Activated B cell treated with CpG ODN at 0.5 μM for 24 hours (primary cell): ENCODE results near the gene CRYZL1. TPM values are rescaled to one million over a fixed set of nuclear protein-coding genes. Genes with fewer than 3 reads are reported as not detected.

Experiments
- ATAC-seq: fragments of 200-7000 bp; cut with Tn5 transposase; one replicate; pipeline ENCODE4 v1.10.0; 2021; ENCODE audit warnings: low read depth, mild to moderate bottlenecking, moderate library complexity
- CTCF ChIA-PET: fragments of 350-600 bp; sonication (Branson Sonifier 250); formaldehyde crosslinking; loops from one replicate; lab custom pipeline; 2021; ENCODE audit warnings: antibody characterized with exemption; lab: Charles Lee
- POLR2A ChIA-PET: fragments of 350-600 bp; sonication (Branson Sonifier 250); formaldehyde crosslinking; loops from one replicate; lab custom pipeline; 2021; ENCODE audit warnings: antibody characterized with exemption; lab: Charles Lee
- DNase-seq: peaks from one replicate; pipeline ENCODE4 v3.0.0; 2022
- H3K27ac Mint-ChIP-seq: one replicate; pipeline ENCODE4 v1.8.0; 2020; ENCODE audit warnings: mixed read lengths
- H3K27me3 Mint-ChIP-seq: one replicate; pipeline ENCODE4 v1.8.0; 2021; ENCODE audit warnings: mixed read lengths
- H3K36me3 Mint-ChIP-seq: one replicate; pipeline ENCODE4 v1.8.0; 2021; ENCODE audit warnings: low read depth, mixed read lengths
- H3K4me1 Mint-ChIP-seq: one replicate; pipeline ENCODE4 v1.8.0; 2021; ENCODE audit warnings: mixed read lengths
- H3K4me3 Mint-ChIP-seq: one replicate; pipeline ENCODE4 v1.8.0; 2020; ENCODE audit warnings: mild to moderate bottlenecking, mixed read lengths
- H3K9me3 Mint-ChIP-seq: one replicate; pipeline ENCODE4 v1.8.0; 2020; ENCODE audit warnings: mixed read lengths
- intact Hi-C: fragments of 100-400 bp; cut with micrococcal nuclease; formaldehyde crosslinking; loops from one replicate; pipeline ENCODE4 v1.15.1; 2024
- total RNA-seq: library from RNA; stranded (reverse); gene quantifications from 2 replicates; pipeline ENCODE4 v1.2.3, GENCODE V29; 2022
- TF ChIP-seq, protein P1 (sequence below): fragments of 200-600 bp; IDR thresholded peaks from one replicate; pipeline ENCODE4 v1.8.0; 2022; ENCODE audit warnings: antibody characterized with exemption, mild to moderate bottlenecking

CRYZL1 gene
- total RNA-seq, 1 donor from 2014 or later: 46.3 TPM

DNA sequence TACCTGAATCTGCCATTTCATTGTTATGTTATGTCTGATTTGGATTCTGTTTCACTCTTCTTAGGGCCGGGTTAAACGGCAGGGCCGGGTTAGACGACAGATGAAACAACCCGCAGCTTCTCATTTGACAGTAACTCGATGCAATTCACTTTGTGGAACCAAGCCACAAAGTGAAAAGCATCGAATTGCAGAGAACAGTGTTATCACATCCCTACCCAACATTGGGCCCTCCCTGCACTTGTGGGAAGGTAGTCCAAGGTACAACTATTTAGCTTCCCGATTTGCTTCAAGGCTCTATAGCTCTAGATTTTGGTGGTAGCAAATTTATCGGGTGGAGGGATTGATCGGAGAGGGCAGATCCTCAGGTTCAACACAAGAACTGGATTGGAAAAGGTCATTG lies 81.7 kb downstream of the CRYZL1 start:
- POLR2A ChIA-PET: interaction anchor here (0.9 kb wide), 1 partner anchor 15 kb away, joined by 3 read pairs; no protein-coding TSS in a partner anchor

DNA sequence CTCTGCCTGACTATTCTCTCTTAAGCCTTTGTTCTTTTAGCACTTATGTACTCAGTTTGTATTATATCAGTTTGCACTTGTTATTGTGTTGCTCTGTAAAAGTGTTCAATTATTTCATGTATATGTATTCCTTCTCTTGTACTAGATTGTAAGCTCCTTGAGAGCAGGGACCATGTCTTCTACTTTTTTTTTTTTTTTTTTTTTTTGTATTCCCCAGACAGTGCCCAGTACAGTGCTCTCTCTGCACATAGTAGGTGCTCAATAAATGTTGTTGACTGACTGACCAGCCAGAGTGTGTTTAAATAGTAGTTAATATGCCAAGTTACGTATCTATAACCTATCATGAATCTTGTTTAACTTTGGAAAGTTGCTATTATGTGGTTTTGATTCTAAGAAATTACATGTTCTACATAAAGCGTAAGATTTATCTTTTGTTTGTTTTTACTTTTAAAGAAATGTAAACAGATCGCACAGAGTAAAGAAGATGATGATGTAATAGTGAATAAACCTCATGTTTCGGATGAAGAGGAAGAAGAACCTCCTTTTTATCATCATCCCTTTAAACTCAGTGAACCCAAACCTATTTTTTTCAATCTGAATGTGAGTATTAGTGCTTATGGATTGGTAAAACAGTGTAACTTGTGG lies 82.6 kb downstream of the CRYZL1 start:
- no peak for ATAC-seq
- no peaks in the 10 kb centered on the region for H3K9me3 Mint-ChIP-seq
- no peak overlapping the region for H3K27ac Mint-ChIP-seq
- no peaks in the 10 kb centered on the region for H3K27me3 Mint-ChIP-seq
- ChIA-PET POLR2A (no interaction called here), CTCF (no interaction called here)
- H3K36me3 Mint-ChIP-seq: peaks cover 91% of the 10 kb centered on the region
- TF ChIP-seq, protein P1, sequence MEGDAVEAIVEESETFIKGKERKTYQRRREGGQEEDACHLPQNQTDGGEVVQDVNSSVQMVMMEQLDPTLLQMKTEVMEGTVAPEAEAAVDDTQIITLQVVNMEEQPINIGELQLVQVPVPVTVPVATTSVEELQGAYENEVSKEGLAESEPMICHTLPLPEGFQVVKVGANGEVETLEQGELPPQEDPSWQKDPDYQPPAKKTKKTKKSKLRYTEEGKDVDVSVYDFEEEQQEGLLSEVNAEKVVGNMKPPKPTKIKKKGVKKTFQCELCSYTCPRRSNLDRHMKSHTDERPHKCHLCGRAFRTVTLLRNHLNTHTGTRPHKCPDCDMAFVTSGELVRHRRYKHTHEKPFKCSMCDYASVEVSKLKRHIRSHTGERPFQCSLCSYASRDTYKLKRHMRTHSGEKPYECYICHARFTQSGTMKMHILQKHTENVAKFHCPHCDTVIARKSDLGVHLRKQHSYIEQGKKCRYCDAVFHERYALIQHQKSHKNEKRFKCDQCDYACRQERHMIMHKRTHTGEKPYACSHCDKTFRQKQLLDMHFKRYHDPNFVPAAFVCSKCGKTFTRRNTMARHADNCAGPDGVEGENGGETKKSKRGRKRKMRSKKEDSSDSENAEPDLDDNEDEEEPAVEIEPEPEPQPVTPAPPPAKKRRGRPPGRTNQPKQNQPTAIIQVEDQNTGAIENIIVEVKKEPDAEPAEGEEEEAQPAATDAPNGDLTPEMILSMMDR: no peak
- intact Hi-C loops: no loop called here
- no peak overlapping the region for H3K4me3 Mint-ChIP-seq
- DNase-seq: no peak
- peaks cover 22% of the 10 kb centered on the region for H3K4me1 Mint-ChIP-seq

More for the DNA sequence above, 81.7 kb downstream of the CRYZL1 start:
- Mint-ChIP-seq H3K4me3 (no peak overlapping the region), H3K4me1 (peaks cover 17% of the 10 kb centered on the region), H3K27me3 (no peaks in the 10 kb centered on the region), H3K27ac (no peak overlapping the region), H3K36me3 (peaks cover 88% of the 10 kb centered on the region), H3K9me3 (no peaks in the 10 kb centered on the region)
- intact Hi-C loops: no loop called here
- CTCF ChIA-PET: no interaction called here
- ATAC-seq (no peak), DNase-seq (no peak)
- TF ChIP-seq, protein P1: no peak

DNA sequence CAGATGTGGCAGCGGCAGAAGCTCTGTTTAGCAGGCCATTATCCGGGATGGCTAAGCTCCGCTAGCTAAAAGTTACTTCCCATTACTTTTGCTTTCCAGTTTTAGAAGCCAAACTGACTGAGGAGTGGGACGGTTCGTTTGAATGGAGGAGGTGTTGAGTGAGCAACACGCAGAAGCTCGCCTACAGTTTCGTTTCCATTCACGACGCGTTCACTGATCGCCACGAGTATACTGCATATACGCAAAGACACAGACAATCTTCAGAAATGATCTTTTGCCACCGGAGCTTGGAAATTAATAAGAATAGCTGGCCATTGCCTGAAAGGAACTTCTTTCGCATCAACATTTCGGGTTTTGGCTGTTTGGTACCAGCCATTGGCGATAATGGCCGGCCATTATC lies 84.1 kb downstream of the CRYZL1 start:
- intact Hi-C loops: no loop called here
- peaks cover 93% of the 10 kb centered on the region for H3K36me3 Mint-ChIP-seq
- CTCF ChIA-PET: interaction anchor here (1.0 to 1.4 kb wide), 2 partner anchors 49 to 368 kb away, joined by 3 read pairs; no protein-coding TSS in a partner anchor
- no peak overlapping the region for H3K4me3 Mint-ChIP-seq
- DNase-seq (no peak), ATAC-seq (no peak)
- H3K27me3 Mint-ChIP-seq: no peaks in the 10 kb centered on the region
- TF ChIP-seq, protein P1: no peak
- peaks cover under 1% of the 10 kb centered on the region for H3K9me3 Mint-ChIP-seq
- POLR2A ChIA-PET: interaction anchor here (0.6 kb wide), 1 partner anchor 14 kb away, joined by 4 read pairs; no protein-coding TSS in a partner anchor
- H3K4me1 Mint-ChIP-seq: peaks cover 22% of the 10 kb centered on the region
- no peak overlapping the region for H3K27ac Mint-ChIP-seq

DNA sequence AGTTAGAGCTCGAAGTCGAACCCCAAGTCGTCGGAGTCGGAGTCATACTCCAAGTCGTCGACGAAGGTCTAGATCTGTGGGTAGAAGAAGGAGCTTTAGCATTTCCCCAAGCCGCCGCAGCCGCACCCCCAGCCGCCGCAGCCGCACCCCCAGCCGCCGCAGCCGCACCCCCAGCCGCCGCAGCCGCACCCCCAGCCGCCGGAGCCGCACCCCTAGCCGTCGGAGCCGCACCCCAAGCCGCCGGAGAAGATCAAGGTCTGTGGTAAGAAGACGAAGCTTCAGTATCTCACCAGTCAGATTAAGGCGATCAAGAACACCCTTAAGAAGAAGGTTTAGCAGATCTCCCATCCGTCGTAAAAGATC lies 86.6 kb downstream of the CRYZL1 start:
- Mint-ChIP-seq H3K9me3 (peaks cover 3% of the 10 kb centered on the region), H3K36me3 (peaks cover 89% of the 10 kb centered on the region), H3K27ac (no peak overlapping the region), H3K27me3 (no peaks in the 10 kb centered on the region), H3K4me3 (no peak overlapping the region), H3K4me1 (peaks cover 19% of the 10 kb centered on the region)
- ATAC-seq (no peak), DNase-seq (no peak)
- intact Hi-C loops: no loop called here
- ChIA-PET POLR2A (interaction anchor here (1.7 kb wide), 1 partner anchor 11 kb away, joined by 6 read pairs; the partner anchor contains the start of gene SON), CTCF (interaction anchor here (1.6 kb wide), 1 partner anchor 51 kb away, joined by 6 read pairs; no protein-coding TSS in a partner anchor)
- TF ChIP-seq, protein P1: no peak

DNA sequence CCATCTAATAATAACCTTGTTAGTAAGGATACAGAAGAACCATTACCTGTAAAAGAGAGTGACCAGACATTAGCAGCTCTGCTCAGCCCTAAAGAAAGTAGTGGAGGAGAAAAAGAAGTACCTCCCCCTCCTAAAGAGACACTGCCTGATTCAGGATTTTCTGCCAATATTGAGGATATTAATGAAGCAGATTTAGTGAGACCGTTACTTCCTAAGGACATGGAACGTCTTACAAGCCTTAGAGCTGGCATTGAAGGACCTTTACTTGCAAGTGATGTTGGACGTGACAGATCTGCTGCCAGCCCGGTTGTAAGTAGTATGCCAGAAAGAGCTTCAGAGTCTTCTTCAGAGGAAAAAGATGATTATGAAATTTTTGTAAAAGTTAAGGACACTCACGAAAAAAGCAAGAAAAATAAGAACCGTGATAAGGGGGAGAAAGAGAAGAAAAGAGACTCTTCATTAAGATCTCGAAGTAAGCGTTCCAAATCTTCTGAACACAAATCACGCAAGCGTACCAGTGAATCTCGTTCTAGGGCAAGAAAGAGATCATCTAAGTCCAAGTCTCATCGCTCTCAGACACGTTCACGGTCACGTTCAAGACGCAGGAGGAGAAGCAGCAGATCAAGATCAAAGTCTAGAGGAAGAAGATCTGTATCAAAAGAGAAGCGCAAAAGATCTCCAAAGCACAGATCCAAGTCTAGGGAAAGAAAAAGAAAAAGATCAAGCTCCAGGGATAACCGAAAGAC lies 87.1 kb downstream of the CRYZL1 start:
- POLR2A ChIA-PET: interaction anchor here (1.7 kb wide), 1 partner anchor 11 kb away, joined by 6 read pairs; the partner anchor contains the start of gene SON

More for the DNA sequence above, 87.1 kb downstream of the CRYZL1 start:
- no peak overlapping the region for H3K4me3 Mint-ChIP-seq
- H3K36me3 Mint-ChIP-seq: peaks cover 89% of the 10 kb centered on the region
- ATAC-seq: no peak
- TF ChIP-seq, protein P1: no peak
- no peak for DNase-seq
- H3K9me3 Mint-ChIP-seq: peaks cover 3% of the 10 kb centered on the region
- no peak overlapping the region for H3K27ac Mint-ChIP-seq
- intact Hi-C loops: no loop called here
- H3K4me1 Mint-ChIP-seq: peaks cover 19% of the 10 kb centered on the region
- CTCF ChIA-PET: interaction anchor here (1.6 kb wide), 1 partner anchor 51 kb away, joined by 6 read pairs; no protein-coding TSS in a partner anchor
- H3K27me3 Mint-ChIP-seq: no peaks in the 10 kb centered on the region
